Suprapubic skin (tissue), 4 donors: Measurements from ENCODE around the gene MDGA2.

Source experiments
- CTCF ChIP-seq, 2 donors: fragments of 200-600 bp in 1 of 2; fragments of 450-650 bp in 1 of 2; sonication (generic) in 1 of 2; IDR thresholded peaks; one replicate each; pipeline ENCODE4 v1.5.1; 2016 to 2019; ENCODE audit warnings: antibody characterized with exemption in 2 of 2, mild to moderate bottlenecking in 1 of 2, moderate library complexity in 1 of 2
- POLR2A ChIP-seq, 2 donors: fragments of 450-650 bp; IDR thresholded peaks; one replicate each; pipeline ENCODE4 v1.6.1; 2017; ENCODE audit warnings: antibody characterized with exemption in 2 of 2, mild to moderate bottlenecking in 2 of 2, moderate library complexity in 2 of 2
- POLR2AphosphoS5 ChIP-seq, 3 donors: sonication (generic); formaldehyde crosslinking; IDR thresholded peaks; one replicate each; pipeline ENCODE4 v1.6.1; 2017; ENCODE audit warnings: antibody characterized with exemption in 3 of 3

- no peak for TF ChIP-seq POLR2AphosphoS5 (IDR thresholded peaks at IDR 0.05)
- no peak for TF ChIP-seq CTCF (IDR thresholded peaks at IDR 0.05)
- TF ChIP-seq POLR2A (IDR thresholded peaks at IDR 0.05) = no peak
Measured at GRCh38 chr14:47705683-47706082, 30.3 kb upstream of the MDGA2 start.
